Astrocyte (in vitro differentiated cells and primary cell): ENCODE results near the gene PRKAA2.

Experiments used
- EZH2 ChIP-seq: IDR thresholded peaks from 2 replicates; pipeline ENCODE4 v1.6.1; 2012; ENCODE audit warnings: mild to moderate bottlenecking, low read length, inconsistent platforms; ENCODE audit not compliant: insufficient read depth
- TF ChIP-seq, protein P1 (sequence below): IDR thresholded peaks from 2 replicates; pipeline ENCODE4 v1.5.1; 2011; ENCODE audit warnings: low read depth, mild to moderate bottlenecking, inconsistent platforms, low read length, moderate library complexity; ENCODE audit not compliant: insufficient read depth

DNA sequence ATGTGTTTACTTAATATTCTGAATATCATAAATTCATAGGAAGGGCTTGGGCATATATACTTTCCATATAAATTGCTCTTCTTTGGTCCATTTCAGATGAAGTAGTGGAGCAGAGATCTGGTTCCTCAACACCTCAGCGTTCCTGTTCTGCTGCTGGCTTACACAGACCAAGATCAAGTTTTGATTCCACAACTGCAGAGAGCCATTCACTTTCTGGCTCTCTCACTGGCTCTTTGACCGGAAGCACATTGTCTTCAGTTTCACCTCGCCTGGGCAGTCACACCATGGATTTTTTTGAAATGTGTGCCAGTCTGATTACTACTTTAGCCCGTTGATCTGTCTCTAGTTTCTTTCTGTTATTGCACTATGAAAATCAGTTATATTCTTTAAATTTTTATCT lies 62.3 kb downstream of the PRKAA2 start:
- TF ChIP-seq, protein P1, sequence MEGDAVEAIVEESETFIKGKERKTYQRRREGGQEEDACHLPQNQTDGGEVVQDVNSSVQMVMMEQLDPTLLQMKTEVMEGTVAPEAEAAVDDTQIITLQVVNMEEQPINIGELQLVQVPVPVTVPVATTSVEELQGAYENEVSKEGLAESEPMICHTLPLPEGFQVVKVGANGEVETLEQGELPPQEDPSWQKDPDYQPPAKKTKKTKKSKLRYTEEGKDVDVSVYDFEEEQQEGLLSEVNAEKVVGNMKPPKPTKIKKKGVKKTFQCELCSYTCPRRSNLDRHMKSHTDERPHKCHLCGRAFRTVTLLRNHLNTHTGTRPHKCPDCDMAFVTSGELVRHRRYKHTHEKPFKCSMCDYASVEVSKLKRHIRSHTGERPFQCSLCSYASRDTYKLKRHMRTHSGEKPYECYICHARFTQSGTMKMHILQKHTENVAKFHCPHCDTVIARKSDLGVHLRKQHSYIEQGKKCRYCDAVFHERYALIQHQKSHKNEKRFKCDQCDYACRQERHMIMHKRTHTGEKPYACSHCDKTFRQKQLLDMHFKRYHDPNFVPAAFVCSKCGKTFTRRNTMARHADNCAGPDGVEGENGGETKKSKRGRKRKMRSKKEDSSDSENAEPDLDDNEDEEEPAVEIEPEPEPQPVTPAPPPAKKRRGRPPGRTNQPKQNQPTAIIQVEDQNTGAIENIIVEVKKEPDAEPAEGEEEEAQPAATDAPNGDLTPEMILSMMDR: no peak
- TF ChIP-seq EZH2: no peak
